Gastroesophageal sphincter (tissue), 3 donors: Measurements from ENCODE around the gene AMPD3.

Experiments used
- POLR2A ChIP-seq, 2 donors: fragments of 450-650 bp; IDR thresholded peaks; one replicate each; pipeline ENCODE4 v1.6.1; 2017; ENCODE audit warnings: antibody characterized with exemption in 2 of 2, mild to moderate bottlenecking in 2 of 2, moderate library complexity in 1 of 2
- POLR2AphosphoS5 ChIP-seq: sonication (generic); formaldehyde crosslinking; IDR thresholded peaks from one replicate; pipeline ENCODE4 v1.6.1; 2017; ENCODE audit warnings: antibody characterized with exemption
- TF ChIP-seq, protein P1 (sequence below), 4 experiments: fragments of 200-600 bp in 2 of 4; fragments of 450-650 bp in 2 of 4; sonication (generic) in 1 of 4; IDR thresholded peaks; one replicate each; pipeline ENCODE4 v1.5.1; 2017 to 2019; ENCODE audit warnings: antibody characterized with exemption in 4 of 4, mild to moderate bottlenecking in 2 of 4, moderate library complexity in 2 of 4

GRCh38 chr11:10542776-10543175 is 87.7 kb downstream of the AMPD3 start:
- TF ChIP-seq, protein P1, sequence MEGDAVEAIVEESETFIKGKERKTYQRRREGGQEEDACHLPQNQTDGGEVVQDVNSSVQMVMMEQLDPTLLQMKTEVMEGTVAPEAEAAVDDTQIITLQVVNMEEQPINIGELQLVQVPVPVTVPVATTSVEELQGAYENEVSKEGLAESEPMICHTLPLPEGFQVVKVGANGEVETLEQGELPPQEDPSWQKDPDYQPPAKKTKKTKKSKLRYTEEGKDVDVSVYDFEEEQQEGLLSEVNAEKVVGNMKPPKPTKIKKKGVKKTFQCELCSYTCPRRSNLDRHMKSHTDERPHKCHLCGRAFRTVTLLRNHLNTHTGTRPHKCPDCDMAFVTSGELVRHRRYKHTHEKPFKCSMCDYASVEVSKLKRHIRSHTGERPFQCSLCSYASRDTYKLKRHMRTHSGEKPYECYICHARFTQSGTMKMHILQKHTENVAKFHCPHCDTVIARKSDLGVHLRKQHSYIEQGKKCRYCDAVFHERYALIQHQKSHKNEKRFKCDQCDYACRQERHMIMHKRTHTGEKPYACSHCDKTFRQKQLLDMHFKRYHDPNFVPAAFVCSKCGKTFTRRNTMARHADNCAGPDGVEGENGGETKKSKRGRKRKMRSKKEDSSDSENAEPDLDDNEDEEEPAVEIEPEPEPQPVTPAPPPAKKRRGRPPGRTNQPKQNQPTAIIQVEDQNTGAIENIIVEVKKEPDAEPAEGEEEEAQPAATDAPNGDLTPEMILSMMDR (IDR thresholded peaks at IDR 0.05), result no peak
- TF ChIP-seq POLR2A (IDR thresholded peaks at IDR 0.05) (no peak), POLR2AphosphoS5 (no peak)
